ENCODE results near the gene FSCN2.
A peak's percentile ranks its signal among the peaks of the same experiment; 100 is the strongest.
"Not testable (repeated sequence)": the region's sequence is repeated elsewhere in the genome, so short reads cannot be mapped to it uniquely, and the experiment has no call there.

Gene FSCN2

GRCh38 chr17:81529437-81529803, 1.2 kb downstream of the FSCN2 start:
- DNase-seq (ENCODE audit: low read depth) = no peak
- TF ChIP-seq, protein P1, sequence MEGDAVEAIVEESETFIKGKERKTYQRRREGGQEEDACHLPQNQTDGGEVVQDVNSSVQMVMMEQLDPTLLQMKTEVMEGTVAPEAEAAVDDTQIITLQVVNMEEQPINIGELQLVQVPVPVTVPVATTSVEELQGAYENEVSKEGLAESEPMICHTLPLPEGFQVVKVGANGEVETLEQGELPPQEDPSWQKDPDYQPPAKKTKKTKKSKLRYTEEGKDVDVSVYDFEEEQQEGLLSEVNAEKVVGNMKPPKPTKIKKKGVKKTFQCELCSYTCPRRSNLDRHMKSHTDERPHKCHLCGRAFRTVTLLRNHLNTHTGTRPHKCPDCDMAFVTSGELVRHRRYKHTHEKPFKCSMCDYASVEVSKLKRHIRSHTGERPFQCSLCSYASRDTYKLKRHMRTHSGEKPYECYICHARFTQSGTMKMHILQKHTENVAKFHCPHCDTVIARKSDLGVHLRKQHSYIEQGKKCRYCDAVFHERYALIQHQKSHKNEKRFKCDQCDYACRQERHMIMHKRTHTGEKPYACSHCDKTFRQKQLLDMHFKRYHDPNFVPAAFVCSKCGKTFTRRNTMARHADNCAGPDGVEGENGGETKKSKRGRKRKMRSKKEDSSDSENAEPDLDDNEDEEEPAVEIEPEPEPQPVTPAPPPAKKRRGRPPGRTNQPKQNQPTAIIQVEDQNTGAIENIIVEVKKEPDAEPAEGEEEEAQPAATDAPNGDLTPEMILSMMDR (IDR thresholded peaks at IDR 0.05; ENCODE audit: insufficient read depth, low read depth, low read length, missing control alignments) = no peak
- H3K4me3 ChIP-seq (ENCODE audit: low read depth, low read length) = no peak overlapping the region

DNA sequence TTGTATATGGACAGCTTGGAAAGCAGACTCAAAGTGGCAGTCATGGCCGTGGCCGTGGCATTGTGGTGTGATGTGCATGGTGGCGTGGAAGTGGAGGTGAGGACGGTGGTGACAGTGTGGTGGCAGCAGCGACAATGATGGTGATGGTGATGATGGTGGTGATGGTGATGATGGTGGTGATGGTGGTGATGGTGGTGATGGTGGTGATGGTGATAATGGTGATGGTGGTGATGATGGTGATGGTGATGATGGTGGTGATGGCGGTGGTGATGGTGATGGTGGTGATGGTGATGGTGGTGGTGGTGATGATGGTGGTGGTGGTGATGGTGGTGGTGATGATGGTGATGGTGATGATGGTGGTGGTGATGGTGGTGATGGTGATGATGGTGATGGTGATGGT, 2.8 kb downstream of the FSCN2 start:
- DNase-seq (ENCODE audit: low read depth); H3K4me3 ChIP-seq (ENCODE audit: low read depth, low read length): not testable (repeated sequence)

DNA sequence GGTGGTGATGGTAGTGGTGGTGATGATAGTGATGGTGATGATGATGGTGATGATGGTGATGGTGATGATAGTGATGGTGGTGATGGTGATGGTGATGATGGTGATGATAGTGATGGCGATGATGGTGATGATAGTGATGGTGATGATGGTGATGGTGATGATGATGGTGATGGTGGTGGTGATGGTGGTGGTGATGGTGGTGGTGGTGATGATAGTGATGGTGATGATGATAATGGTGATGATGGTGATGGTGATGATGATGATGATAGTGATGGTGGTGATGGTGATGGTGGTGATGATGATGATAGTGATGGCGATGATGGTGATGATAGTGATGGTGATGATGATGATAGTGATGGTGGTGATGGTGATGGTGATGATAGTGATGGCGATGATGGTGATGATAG, 3.8 kb downstream of the FSCN2 start:
- H3K4me3 ChIP-seq (ENCODE audit: low read depth, low read length); DNase-seq (ENCODE audit: low read depth): not testable (repeated sequence)

DNA sequence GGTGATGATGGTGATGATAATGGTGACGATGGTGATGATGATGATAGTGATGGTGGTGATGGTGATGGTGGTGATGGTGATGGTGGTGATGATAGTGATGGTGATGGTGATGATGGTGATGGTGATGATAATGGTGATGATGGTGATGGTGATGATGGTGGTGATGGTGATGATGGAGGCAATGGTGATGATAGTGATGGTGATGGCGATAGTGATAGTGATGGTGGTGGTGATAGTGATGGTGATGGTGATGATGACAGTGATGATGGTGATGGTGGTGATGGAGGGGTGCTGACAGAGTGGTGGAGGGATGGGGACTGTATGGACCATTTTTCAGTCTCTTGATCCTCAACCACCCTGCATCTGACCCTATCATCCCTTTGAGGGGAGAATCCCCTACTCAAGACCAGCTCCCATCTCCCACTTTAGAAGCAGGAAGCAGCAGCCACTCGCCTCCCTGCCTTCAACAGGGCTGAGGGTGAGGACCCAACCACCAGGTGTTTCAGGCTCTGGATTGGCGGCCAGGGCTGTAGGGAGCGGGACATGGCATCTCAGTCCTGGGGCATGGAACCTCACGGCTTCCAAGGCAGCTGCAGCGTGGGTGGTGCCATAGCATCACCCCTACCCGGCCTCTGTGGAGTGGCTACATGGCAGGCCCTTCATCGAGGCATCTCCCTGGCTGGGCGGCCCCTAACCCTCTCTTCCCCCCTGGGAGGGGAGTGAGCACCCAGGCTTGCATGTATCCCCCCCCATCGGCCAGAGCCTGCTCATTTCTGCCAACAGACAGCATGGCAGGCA, 4.5 kb downstream of the FSCN2 start:
- no peak overlapping the region for H3K4me3 ChIP-seq (ENCODE audit: low read depth, low read length)
- TF ChIP-seq, protein P1 (IDR thresholded peaks at IDR 0.05; ENCODE audit: insufficient read depth, low read depth, low read length, missing control alignments) = no peak
- no peak for DNase-seq (ENCODE audit: low read depth)

DNA sequence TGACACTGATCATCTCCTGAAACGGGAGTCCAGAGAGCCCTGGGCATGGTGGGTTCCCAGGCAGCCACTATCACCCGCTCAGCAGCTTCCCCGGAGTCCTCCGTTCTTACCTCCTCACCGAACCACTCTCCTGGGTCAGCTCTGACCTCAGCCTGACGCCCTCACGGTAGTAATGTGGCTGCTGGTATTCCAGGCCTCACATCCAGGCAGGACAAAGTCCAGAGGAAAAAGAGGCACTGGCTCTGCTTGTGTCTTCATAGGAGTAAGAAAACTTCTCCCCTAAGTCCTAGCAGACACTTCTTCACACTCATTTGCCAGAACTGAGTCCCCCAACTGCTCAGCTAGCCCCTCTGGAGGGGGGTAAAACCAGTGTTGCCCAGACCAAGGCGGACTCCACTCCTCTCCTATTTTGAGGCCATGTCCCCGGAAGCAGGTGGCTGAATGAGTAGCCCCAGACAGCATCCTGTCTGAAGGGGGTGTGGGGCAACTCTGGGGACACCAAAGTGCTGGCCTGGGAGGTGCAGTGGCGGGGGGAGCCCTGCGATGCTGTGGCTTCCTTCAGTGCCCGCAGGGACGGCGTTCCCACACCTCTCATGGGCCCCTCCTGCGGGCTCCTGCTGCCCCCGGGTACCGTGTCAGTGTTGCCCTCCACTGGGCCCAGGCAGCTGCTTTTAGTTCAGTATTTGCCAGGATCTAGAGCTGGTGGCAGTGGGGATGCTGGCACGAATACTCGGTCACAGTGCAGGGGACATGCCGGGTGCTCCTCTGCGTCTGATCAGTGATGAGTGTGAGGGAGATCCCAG, 5.4 kb downstream of the FSCN2 start:
- peak; percentile 33 for DNase-seq (ENCODE audit: low read depth)
- TF ChIP-seq, protein P1 (IDR thresholded peaks at IDR 0.05; ENCODE audit: insufficient read depth, low read depth, low read length, missing control alignments) = no peak

GRCh38 chr17:81534157-81535006, 6.2 kb downstream of the FSCN2 start:
- DNase-seq (ENCODE audit: low read depth) = no peak
- TF ChIP-seq, protein P1 (IDR thresholded peaks at IDR 0.05; ENCODE audit: insufficient read depth, low read depth, low read length, missing control alignments) = no peak
- H3K4me3 ChIP-seq (ENCODE audit: low read depth, low read length) = no peak overlapping the region

More for the DNA sequence above, 5.4 kb downstream of the FSCN2 start:
- no peak overlapping the region for H3K4me3 ChIP-seq (ENCODE audit: low read depth, low read length)

DNA sequence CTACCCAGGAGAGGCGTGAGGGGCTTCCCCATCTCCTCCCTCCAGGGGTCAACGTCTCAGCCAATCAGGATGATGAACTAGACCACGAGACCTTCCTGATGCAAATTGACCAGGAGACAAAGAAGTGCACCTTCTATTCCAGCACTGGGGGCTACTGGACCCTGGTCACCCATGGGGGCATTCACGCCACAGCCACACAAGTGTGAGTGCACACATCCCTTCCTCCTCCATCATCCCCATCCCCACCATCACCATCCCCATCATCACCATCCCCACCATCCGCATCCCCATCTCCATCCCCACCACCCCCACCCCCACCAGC, 6.8 kb downstream of the FSCN2 start:
- no peak overlapping the region for H3K4me3 ChIP-seq (ENCODE audit: low read depth, low read length)
- no peak for DNase-seq (ENCODE audit: low read depth)
- TF ChIP-seq, protein P1 (IDR thresholded peaks at IDR 0.05; ENCODE audit: insufficient read depth, low read depth, low read length, missing control alignments) = no peak

Data from GM12865 (cell line).